A549 (cell line): ENCODE results near the gene PCDHGA7.
"Not testable (repeated sequence)": the region's sequence is repeated elsewhere in the genome, so short reads cannot be mapped to it uniquely, and the experiment has no call there.

Experiments
- CTCF ChIP-seq: fragments of >200 bp; sonication (Bioruptor Twin); formaldehyde crosslinking; IDR thresholded peaks from 3 replicates; pipeline ENCODE4 v1.5.1; 2016
- HMGXB4 ChIP-seq: fragments of 250-450 bp; sonication (Bioruptor Pico); IDR thresholded peaks from 2 replicates; pipeline ENCODE4 v1.5.0; 2021; ENCODE audit warnings: mild to moderate bottlenecking, moderate library complexity, borderline replicate concordance
- HOXA7 ChIP-seq: fragments of 250-450 bp; sonication (Bioruptor Pico); IDR thresholded peaks from 2 replicates; pipeline ENCODE4 v1.5.0; 2020; ENCODE audit warnings: mild to moderate bottlenecking, moderate library complexity
- MYC ChIP-seq: IDR thresholded peaks from 2 replicates; pipeline ENCODE4 v1.6.1; 2012; ENCODE audit warnings: mild to moderate bottlenecking, inconsistent platforms, low read length, improper control_type of control experiment, borderline replicate concordance
- POLR2A ChIP-seq: IDR thresholded peaks from 2 replicates; pipeline ENCODE4 v1.6.1; 2012; ENCODE audit warnings: mild to moderate bottlenecking, low read length
- TP53 ChIP-seq: fragments of 250-450 bp; sonication (Bioruptor Pico); IDR thresholded peaks from 2 replicates; pipeline ENCODE4 v1.5.0; 2021; ENCODE audit warnings: mild to moderate bottlenecking, moderate library complexity

- not testable (repeated sequence) for TF ChIP-seq MYC; HMGXB4 (CRISPR knock-in tag); HOXA7 (CRISPR knock-in tag); POLR2A; TP53 (CRISPR knock-in tag)
- peak; percentile 31; the same call in 2 of the 3 replicates for TF ChIP-seq CTCF
Observed at GRCh38 chr5:141417494-141418172, 35.1 kb downstream of the PCDHGA7 start, which contains the start of gene PCDHGB7.
